Activated naive CD4-positive, alpha-beta T cell treated with anti-CD3 and anti-CD28 coated beads, Interleukin-2, amount 50 U/mL, for 16 hours (primary cell): ENCODE results near the gene LRRC1.

ENCODE experiments used
- DNase-seq: peaks from one replicate; pipeline ENCODE4 v3.0.0-alpha.2; 2020

The LRRC1 gene

DNA sequence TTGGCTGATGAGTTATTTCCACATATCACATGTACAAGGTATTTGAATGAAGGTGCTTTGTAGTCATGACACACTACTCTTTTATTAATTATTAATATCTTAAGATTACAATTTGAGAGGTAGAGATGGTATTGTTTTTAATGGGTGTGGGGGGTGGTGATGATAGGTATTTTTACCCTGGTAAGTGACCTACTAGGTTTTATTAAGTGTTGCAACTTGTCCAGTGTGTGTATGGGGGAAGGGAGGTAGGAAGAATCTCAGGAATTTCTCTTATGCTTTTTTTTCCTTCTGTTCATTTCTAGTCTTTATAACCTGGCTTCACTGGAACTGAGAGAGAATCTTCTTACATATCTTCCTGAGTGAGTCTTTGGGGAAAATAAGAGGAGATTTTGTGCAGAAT lies 101.4 kb downstream of the LRRC1 start:
- DNase-seq = no peak

DNA sequence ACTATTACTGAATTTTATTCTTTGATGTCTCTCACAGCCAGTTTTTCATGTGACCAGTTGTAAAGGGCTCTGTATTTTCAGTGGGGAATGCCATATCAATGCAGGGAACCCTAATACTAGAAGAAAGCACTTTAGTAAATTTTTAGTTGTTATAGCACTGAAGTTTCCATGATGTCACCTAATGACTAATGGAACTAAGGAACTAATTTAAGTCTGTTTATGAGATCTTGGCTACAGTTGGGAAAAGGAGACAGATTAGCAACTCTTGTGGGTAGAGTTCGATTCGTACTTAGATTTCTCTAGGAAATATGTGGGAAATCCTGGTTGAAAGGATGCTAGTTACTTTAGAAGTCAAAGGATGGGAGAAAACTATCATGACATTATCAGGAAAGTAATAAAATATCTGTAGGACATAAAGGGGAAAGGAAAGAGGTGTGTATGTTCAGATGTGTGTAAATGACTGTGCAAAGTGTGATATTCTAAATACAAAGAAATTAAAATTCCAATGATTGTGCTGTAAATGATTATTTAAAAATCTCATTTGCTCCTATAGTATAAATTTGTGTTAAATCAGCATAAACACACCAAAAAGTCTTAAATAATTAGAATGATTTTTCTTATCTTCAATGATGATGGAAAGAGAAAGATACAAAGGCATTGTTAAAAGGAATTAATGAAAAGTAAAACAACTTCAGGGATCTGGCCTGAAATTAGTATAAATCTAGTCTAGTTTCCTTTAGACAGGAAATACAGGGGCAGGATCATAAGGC lies 103.4 kb downstream of the LRRC1 start:
- no peak for DNase-seq

DNA sequence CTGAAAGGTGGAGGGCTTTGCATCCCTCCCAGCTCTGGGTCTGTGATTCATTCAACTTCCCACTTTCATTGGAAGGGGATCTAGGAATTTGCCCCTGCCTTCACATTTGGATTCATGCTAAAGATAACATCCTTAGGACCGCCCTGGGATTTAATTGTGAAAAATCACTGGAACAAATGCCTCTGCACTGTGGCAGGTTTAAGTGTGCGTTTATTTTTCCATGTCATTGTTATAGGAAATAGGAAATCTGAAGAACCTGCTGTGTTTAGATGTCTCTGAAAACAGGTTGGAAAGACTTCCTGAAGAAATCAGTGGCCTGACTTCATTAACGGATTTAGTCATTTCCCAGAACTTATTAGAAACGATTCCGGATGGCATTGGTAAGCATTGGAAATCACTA lies 104.7 kb downstream of the LRRC1 start:
- DNase-seq = no peak

DNA sequence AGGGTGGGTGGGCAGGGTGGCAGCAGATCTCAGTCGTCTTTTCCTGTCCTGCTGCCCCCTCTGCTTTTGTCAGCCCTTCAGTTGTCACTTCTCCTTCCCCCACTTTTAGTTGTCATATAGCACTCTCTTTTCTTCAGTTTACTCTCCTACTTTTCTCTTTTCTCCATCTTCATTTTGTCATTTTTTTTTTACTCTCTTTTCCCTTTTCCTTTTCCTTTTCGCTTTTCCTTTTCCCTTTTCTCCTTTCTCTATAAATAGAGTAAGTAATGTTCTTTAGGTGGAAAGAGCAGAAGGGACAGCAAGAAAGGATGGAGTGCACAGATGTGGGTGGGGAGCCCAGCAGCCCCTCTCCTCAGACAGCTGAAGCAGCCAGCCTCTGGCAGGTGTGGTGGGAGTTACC lies 108.6 kb downstream of the LRRC1 start:
- DNase-seq = no peak

DNA sequence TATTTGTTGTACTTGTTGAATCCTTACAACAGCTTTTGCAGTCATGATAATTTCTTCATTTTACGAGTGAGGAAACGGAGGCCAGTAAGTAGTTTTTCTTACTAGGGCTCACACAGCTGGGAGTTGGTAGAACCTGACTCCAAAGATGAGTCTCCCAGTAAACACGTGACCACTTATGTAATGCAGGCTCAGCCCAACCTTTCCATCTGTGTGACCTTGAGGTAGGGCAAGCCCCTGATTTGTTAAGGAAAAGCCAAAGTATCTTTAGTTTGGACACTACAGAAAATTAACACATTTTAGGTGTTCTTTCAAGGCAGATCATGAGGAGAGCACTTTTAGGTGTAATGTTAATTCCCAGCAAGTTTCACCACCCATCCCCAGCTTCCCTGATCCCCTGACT lies 111.3 kb downstream of the LRRC1 start:
- no peak for DNase-seq

DNA sequence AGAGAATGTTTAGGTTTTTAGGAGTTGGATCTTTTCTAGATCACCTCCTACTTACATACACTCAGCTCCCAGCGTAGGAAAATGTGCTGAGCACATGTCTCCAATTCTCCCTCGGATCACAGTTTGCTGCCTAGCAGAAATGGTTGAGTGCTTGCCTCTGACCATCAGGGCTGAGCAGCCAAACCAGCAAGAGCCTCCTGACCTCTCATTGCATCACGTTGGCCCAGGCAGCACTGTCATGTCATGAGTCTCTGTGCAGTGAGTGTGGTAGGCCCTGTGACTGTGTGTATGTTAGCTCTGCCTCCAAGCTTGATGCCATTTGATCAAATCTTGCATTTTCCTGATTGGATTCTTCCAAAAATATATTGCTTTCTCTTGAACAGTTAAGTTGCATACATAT lies 112.0 kb downstream of the LRRC1 start:
- DNase-seq = no peak

DNA sequence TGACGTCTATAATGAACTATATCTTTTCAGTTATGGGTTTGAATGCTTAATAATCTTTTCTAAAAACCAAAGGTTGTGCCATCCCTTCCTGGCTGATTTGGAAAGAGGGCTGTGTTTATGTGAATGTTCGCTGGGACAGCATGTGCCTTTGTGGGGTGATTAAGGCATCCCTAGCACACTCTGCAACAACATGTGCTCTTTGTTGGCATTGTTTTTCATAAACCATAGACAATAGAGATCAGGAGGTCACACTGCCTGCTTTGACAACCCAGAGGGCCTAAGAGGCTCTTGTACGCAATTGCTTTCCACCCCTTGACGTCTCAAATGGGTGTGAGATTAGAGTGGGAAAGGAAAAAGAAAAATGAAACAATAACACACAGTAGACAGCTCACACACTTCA lies 116.0 kb downstream of the LRRC1 start:
- no peak for DNase-seq

DNA sequence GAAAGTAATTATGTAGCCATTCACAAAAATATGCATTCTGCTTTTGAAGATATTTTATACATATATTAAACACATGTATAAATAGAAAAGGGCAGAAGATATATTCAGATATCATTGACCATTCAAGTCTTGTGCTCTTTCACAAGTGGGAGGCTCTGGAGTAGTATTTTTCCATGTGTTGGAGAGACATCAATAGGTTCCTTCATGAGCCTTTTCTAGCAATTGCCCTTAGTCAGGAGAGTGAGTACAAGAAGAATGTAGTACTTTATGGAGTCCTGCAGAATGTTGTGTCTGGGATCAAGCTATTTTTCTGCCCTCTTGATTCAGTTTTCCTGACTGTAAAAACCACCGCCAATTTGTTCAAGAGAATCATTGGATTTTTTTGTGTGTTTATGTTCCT lies 117.9 kb downstream of the LRRC1 start:
- DNase-seq = no peak

DNA sequence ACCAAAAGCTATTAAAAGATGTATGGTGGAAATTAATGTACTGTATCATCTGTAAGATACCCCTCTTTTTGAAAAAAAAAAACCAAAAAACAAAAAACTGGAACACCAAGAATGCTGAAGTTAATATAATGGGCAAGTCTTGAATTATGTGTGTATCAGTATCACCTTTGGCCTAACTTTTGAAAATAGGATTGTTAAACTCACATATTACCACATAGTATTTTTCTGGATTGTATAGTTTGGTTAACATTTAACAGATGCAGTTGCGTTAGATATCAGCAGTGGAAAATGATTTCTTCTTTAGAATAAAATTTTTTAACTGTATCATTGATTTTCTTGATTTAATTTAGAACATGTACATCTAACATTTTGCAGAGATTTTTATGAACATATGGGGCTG lies 118.5 kb downstream of the LRRC1 start:
- no peak for DNase-seq

DNA sequence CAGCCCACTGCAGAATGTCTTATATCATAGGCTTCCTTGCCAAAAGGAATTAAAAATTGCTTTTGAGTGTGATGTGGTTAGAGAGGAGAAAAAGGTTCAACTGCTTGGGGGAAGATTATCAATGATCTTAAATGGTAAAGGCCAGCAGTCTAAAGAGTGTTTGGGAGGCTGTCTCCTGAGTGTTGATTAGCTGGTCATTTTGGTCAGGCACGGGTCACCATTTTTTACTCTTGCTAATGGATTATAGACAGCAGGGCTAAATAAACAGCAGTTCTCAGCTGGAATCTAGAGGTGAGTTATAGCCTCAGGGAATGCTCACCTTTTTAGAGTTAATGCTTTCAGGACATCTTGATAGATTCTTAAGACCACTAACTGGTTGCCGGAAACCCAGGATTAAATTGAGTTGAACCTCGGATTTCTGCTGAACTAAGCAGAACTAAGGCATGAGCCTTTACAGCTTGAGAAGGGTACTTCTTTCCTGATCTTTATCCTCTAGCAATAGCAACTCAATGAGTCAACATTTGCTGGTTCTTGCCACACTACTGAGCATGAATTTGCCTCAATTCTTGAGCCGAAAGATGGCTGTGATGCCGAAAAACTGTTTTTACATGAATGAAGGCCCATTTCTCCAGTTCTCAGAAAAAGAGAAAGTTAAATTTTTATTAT lies 120.4 kb downstream of the LRRC1 start:
- no peak for DNase-seq

DNA sequence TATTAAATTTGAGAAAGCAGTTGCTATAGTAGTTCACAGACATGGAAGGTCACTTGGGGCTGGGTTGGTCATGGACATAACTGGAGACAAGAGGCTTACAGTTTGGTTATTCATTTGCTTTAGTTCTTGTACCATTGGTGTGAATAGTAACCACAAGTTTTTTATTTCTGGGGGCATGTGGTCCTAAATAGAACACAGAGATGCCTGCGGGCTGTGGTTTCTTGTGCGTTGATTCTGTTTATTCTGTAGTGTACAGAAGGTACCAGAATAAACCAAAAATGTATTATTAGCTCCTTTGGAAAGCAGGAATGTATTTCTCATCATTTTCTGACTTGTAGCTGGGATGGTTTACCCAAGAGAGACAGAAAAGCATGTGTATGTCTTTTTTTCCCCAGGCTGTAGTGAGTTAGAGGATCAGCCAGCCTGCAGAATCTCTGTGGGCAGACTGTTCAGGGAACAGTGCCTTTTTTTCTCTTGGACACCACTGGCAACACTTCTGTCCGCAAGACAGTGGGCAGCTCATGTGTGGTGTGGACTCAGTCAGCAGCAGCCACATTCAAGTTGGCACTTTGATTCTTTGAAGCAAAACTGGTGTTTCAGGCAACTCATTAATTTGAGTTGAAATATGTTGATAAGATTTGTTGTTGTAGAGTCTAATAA lies 122.1 kb downstream of the LRRC1 start:
- DNase-seq = no peak

DNA sequence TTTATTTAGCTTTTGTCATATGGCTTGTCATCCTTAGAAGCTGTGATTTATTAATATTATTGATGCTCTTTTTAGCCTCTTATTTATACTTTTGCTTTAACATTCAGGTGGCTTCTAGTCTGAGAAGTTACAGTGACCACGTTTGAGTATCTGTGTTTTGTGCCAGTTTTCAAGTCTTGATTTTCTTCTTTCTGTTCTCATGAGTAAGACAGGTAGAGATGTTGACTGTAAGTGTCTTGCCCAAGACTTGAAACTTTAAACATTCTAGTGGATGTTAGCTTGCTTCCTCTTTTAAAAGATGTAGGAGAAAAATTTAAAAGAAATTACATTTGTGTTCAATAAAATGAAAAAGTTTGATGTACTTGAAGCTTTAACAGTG lies 122.6 kb downstream of the LRRC1 start:
- no peak for DNase-seq

DNA sequence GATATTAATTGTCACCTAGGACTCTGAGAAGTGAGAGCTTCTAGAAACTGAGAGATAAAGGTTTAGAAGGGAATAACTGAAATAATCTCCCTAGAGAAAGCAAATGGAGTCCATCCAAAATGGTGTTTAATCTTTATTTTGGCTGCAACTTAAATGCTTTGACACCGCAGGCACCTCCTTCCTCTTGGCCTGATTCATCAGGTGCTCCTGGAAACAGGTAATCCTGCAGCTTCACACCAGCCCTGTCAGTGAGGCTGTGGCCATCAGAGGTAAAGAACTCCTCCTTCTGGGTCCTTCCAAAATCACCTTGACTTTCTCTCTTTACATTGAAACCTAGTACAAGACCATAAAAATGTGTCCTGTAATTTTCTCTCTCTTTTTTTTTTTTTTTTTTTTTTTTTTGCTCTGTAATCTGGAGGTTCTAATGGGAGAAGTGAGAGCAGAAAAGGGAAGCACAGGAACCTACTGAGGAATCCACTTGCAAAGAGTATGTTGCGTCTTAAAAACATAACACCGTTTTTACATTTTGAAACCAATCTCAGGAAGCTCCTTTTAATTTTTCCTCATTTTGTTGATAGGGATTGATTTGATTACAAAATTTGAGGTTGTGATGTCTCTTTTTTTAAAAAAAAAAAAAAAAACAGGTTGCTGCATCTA lies 124.2 kb downstream of the LRRC1 start:
- no peak for DNase-seq

DNA sequence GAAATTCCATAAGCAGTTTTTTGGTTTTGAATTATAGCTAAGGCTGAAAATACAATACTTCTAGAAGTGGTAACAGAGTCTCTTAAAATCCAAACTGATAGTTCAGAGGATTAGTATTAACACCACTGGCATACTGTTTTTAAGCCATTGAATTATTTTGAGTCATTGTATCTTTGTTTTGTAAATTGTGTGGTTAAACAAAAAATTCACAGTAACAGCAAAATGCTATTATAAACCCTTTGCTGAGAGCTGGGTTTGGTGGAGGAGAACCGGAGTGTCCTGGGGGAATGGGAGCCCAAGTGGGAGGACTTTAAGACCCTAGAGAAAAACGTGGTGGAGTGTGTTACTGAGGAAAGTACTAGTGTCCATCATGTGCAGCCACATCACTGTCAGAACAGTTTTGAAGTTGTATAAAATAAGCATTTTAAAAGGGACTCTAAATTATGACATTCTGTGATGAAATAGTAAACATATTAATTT lies 125.1 kb downstream of the LRRC1 start:
- no peak for DNase-seq

DNA sequence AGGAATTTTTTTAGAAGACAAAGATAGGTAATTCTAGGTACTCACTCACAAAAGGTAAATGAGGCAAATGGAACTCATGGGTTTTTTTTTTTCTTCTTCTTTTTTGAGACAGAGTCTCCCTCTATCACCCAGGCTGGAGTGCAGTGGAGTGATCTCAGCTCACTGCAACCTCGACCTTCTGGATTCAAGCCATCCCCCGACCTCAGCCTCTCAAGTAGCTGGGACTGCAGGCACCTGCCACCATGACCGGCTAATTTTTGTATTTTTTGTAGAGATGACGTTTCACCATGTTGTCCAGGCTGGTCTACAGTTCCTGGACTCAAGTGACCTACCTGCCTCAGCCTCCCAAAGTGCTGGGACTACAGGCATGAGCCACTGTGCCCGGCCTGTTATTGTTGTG lies 126.1 kb downstream of the LRRC1 start:
- no peak for DNase-seq

DNA sequence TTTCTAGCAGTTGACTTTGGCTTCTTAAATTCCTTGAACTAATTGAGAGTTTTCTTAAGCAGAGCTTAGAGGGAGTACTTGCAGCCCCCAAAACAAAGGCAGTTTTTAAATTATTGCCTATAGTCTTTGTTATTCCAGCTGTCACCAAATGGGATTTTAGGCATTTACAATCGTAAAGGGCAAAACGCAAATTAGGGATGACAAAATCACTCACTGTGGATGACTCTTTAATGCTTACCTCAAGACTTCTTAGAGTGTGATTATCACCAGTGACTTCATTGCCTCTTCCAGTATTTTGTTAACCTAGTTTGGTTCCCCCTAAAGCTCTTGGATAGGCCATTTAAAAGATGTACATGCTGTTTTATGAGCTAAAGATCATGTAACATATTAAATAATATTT lies 126.8 kb downstream of the LRRC1 start:
- DNase-seq = no peak

DNA sequence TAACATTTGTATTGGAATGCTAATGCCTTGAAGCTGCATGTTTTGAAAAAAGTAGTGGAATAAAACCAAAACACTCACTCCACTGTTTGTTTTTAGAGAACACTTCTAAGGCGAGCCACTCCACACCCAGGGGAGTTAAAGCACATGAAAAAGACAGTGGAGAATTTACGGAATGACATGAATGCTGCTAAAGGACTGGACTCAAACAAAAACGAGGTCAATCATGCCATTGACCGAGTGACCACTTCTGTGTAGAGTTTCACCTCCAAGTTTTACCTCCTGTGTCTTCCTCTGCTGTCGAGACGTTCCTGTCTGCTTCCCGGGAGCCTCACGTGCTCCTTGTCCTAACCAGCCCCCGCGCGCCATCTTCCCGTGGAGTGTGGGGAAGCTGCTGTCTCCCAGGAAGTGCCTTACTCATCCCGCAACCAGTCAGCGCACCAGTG lies 127.8 kb downstream of the LRRC1 start:
- DNase-seq = no peak

DNA sequence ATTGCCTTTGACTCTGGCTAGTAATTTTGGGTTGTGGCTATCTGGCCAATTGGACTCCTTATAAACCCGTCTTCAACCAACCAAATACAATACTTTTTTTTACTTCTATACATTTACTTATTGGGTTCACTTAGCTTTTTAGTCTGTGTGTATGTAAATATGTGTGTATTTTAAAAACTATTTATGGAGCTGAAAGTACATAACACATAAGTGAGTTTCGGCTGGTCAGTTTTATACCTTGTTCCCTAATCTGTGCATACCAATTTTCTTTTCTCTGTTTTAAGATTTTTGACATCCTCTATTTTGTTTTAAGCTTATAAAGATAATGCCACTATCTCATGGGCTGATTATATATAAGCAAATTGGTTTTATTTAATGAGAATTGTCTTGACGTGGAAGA lies 129.5 kb downstream of the LRRC1 start:
- no peak for DNase-seq

DNA sequence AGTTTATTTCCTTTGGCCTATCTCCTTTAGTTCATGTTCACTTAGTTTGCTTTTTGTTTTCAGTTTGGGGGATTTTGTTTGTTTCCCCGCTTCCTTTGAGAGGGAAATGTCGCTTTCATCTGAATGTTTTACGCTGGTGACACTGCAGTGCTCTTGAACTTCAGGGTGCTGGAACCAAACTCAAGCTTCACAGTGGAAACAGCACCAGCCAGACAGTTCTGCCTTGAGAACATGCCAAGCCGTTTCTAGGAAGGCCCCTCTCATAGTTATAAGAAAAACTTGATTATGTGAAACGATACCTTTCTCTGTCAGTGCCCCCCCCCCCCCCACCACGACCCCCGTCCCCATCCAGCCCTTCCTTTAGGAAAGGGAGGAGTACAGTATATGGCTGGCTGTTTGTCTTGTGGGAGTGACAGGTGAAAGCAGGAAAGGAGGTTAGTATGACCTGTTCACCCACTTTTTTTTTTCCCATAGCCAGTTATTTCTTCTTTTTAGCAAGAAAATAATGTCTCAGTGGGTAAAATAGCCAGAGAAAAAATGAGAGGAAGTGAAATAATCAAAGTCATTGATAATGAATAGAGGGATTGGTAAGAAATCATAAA lies 130.1 kb downstream of the LRRC1 start:
- DNase-seq = no peak

DNA sequence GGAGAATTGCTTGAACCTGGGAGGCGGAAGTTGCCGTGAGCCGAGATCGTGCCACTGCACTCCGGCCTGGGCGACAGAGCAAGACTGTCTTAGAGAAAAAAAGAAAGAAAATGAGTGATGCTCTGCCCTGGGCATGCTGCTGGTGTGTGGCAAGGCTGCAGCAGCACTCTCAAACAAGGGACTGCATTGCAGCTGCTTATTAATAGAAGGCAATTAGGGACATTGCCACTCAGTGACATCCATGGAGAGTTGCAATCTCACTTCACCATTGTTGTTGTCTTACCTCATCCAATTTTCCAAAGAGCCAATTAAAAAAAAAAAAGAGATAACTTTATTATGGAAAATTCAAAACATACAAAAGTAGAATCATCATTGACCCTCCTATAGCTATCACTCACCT lies 131.1 kb downstream of the LRRC1 start:
- DNase-seq = no peak

DNA sequence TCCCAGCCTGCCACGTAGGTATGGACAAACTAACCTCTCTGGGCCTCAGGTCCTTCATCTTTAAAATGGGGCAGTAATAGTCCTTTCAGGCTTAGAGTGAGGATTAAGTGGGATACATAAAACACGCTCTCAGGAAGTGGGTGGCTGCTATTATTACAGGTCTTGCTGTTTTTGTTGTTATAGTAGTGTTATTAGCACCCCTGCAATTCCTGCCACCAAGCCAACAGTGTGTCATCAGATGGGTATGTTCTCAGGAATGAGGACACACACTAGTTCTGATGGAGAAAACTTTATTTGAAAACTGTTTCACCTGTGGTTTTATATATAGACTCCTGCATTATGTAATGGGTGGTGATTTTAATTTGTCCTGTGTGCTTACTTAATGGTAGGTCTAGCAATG lies 131.7 kb downstream of the LRRC1 start:
- DNase-seq = no peak

DNA sequence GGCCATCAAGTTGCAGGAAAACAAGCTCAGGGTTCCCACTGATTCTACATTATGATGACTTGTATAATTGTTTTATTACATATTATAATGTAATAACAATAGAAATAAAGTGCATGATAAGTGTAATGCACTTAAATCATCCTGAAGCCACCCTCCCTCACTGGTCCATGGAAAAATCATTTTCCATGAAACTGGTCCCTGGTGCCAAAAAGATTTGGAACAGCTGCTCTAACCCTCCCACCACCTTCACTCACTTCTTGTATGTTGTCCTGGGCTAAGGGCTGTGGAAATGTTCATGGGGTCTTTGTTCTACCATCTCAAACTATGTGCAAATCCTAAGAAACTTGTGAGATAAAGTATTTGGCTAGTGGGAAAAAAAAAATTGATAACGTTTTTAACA lies 133.8 kb downstream of the LRRC1 start:
- DNase-seq = no peak
